IMR-90 (cell line): ENCODE measurements around the gene BPNT1. TPM values are rescaled to one million over a fixed set of nuclear protein-coding genes. Genes with fewer than 3 reads are reported as not detected.

Experiments used
- ATAC-seq: fragments of 200-7000 bp; cut with Tn5 transposase; 2 replicates; pipeline ENCODE4 v1.9.1; 2020; ENCODE audit warnings: low read depth, mild to moderate bottlenecking, moderate library complexity
- BruUV-seq: library from RNA; stranded (reverse); fragments of 400-500 nt; replicated peaks from 2 replicates; lab custom pipeline; 2021; lab: Mats Ljungman, UMichigan
- CTCF ChIA-PET: fragments of 300-600 bp; formaldehyde crosslinking; extraction: SDS; loops from one replicate; lab custom pipeline; 2021; ENCODE audit warnings: antibody characterized with exemption; lab: Yijun Ruan, JAX
- POLR2A ChIA-PET: fragments of 300-600 bp; sonication (Branson Sonifier 250); formaldehyde crosslinking; loops from one replicate; lab custom pipeline; 2022; ENCODE audit warnings: antibody characterized with exemption; ENCODE audit not compliant: unreplicated experiment; lab: Charles Lee
- DNase-seq: peaks from one replicate; pipeline ENCODE4 v3.0.0; 2013
- H2AFZ ChIP-seq: replicated peaks from 2 replicates; pipeline ENCODE3; 2013; ENCODE audit warnings: low read length, mild to moderate bottlenecking; ENCODE audit not compliant: poor library complexity
- H2AK5ac ChIP-seq: 2 replicates; pipeline ENCODE4 v1.6.1; 2013; ENCODE audit warnings: low read depth, low read length, inconsistent platforms
- H2AK9ac ChIP-seq: replicated peaks from 2 replicates; pipeline ENCODE3; 2013; ENCODE audit warnings: mild to moderate bottlenecking, low read depth, low read length, moderate library complexity; ENCODE audit not compliant: poor library complexity
- H2BK120ac ChIP-seq: 2 replicates; pipeline ENCODE4 v1.6.1; 2013; ENCODE audit warnings: low read depth, low read length, inconsistent platforms
- H2BK15ac ChIP-seq: 3 replicates; pipeline ENCODE4 v1.6.1; 2013; ENCODE audit warnings: low read depth, low read length, inconsistent platforms
- H2BK20ac ChIP-seq: 2 replicates; pipeline ENCODE4 v1.6.1; 2013; ENCODE audit warnings: low read depth, mild to moderate bottlenecking, inconsistent platforms, low read length, moderate library complexity
- H2BK5ac ChIP-seq: 2 replicates; pipeline ENCODE4 v1.6.1; 2013; ENCODE audit warnings: mild to moderate bottlenecking, low read depth, low read length, inconsistent platforms; ENCODE audit not compliant: poor library complexity, severe bottlenecking
- H3K14ac ChIP-seq: replicated peaks from 2 replicates; pipeline ENCODE4 v1.6.1; 2013; ENCODE audit warnings: low read depth, low read length, inconsistent platforms
- H3K18ac ChIP-seq: 2 replicates; pipeline ENCODE4 v1.6.1; 2013; ENCODE audit warnings: low read depth, low read length, control low read depth
- H3K23ac ChIP-seq: 2 replicates; pipeline ENCODE4 v1.6.1; 2013; ENCODE audit warnings: low read depth, low read length, inconsistent platforms
- H3K27ac ChIP-seq: 2 replicates; pipeline ENCODE4 v1.5.1; 2013; ENCODE audit warnings: mild to moderate bottlenecking, control low read depth, low read length; ENCODE audit not compliant: insufficient read depth
- H3K27me3 ChIP-seq: 2 replicates; pipeline ENCODE4 v1.6.1; 2013; ENCODE audit warnings: low read length; ENCODE audit not compliant: control insufficient read depth, insufficient read depth
- H3K36me3 ChIP-seq: 2 replicates; pipeline ENCODE4 v1.6.1; 2013; ENCODE audit warnings: low read length, mixed read lengths; ENCODE audit not compliant: control insufficient read depth, insufficient read depth
- H3K4ac ChIP-seq: 2 replicates; pipeline ENCODE4 v1.6.1; 2013; ENCODE audit warnings: low read depth, low read length, inconsistent platforms
- H3K4me1 ChIP-seq: 2 replicates; pipeline ENCODE4 v1.6.1; 2013; ENCODE audit warnings: low read length, mixed read lengths; ENCODE audit not compliant: control insufficient read depth, insufficient read depth
- H3K4me2 ChIP-seq: 2 replicates; pipeline ENCODE4 v1.6.1; 2013; ENCODE audit warnings: low read depth, mild to moderate bottlenecking, control low read depth, low read length, moderate library complexity
- H3K4me3 ChIP-seq: 2 replicates; pipeline ENCODE4 v1.5.1; 2013; ENCODE audit warnings: low read depth, mild to moderate bottlenecking, control low read depth, low read length, moderate library complexity; ENCODE audit not compliant: insufficient read depth
- H3K56ac ChIP-seq: 2 replicates; pipeline ENCODE4 v1.6.1; 2013; ENCODE audit warnings: low read length, inconsistent platforms; ENCODE audit not compliant: insufficient read depth; ENCODE audit errors: extremely low read depth
- H3K79me1 ChIP-seq, 2 experiments: 2 replicates each; pipeline ENCODE4 v1.6.1; 2013; ENCODE audit warnings: low read length in 2 of 2, inconsistent platforms in 1 of 2, low read depth in 1 of 2
- H3K9ac ChIP-seq: 2 replicates; pipeline ENCODE4 v1.6.1; 2013; ENCODE audit warnings: low read depth, low read length, control low read depth
- H3K9me1 ChIP-seq: 2 replicates; pipeline ENCODE4 v1.6.1; 2013; ENCODE audit warnings: low read length, inconsistent platforms; ENCODE audit not compliant: insufficient read depth
- H3K9me3 ChIP-seq: 2 replicates; pipeline ENCODE4 v1.6.1; 2013; ENCODE audit warnings: low read length; ENCODE audit not compliant: control insufficient read depth, insufficient read depth
- H4K20me1 ChIP-seq: 2 replicates; pipeline ENCODE4 v1.6.1; 2013; ENCODE audit warnings: low read length, inconsistent platforms; ENCODE audit not compliant: insufficient read depth
- H4K5ac ChIP-seq: 2 replicates; pipeline ENCODE4 v1.6.1; 2013; ENCODE audit warnings: mild to moderate bottlenecking, low read depth, low read length, control low read depth
- H4K8ac ChIP-seq, 2 experiments: 2 replicates each; pipeline ENCODE4 v1.6.1; 2013; ENCODE audit warnings: low read depth in 2 of 2, low read length in 2 of 2, control low read depth in 1 of 2, inconsistent platforms in 1 of 2
- H4K91ac ChIP-seq: 2 replicates; pipeline ENCODE4 v1.6.1; 2013; ENCODE audit warnings: low read depth, low read length, inconsistent platforms; ENCODE audit not compliant: insufficient read depth
- CEBPB ChIP-seq: IDR thresholded peaks from 2 replicates; pipeline ENCODE4 v1.6.1; 2012; ENCODE audit warnings: low read depth, low read length, improper control_type of control experiment
- CHD1 ChIP-seq: IDR thresholded peaks from 2 replicates; pipeline ENCODE4 v1.6.1; 2012; ENCODE audit warnings: low read depth, low read length, improper control_type of control experiment
- FOS ChIP-seq: fragments of 150-350 bp; IDR thresholded peaks from 2 replicates; pipeline ENCODE4 v1.6.1; 2016; ENCODE audit warnings: low read depth, low read length
- MAZ ChIP-seq: IDR thresholded peaks from 2 replicates; pipeline ENCODE4 v1.6.1; 2012; ENCODE audit warnings: low read depth, mild to moderate bottlenecking, low read length, improper control_type of control experiment, moderate library complexity, borderline replicate concordance
- NFE2L2 ChIP-seq: fragments of 150-350 bp; IDR thresholded peaks from 2 replicates; pipeline ENCODE4 v1.6.1; 2016; ENCODE audit warnings: low read depth, mild to moderate bottlenecking, low read length
- POLR2A ChIP-seq: IDR thresholded peaks from 2 replicates; pipeline ENCODE4 v1.6.1; 2012; ENCODE audit warnings: mild to moderate bottlenecking, low read depth, low read length
- RAD21 ChIP-seq: IDR thresholded peaks from 2 replicates; pipeline ENCODE4 v1.6.1; 2012; ENCODE audit warnings: low read length, improper control_type of control experiment
- RCOR1 ChIP-seq: IDR thresholded peaks from 2 replicates; pipeline ENCODE4 v1.6.1; 2012; ENCODE audit warnings: mild to moderate bottlenecking, low read length, improper control_type of control experiment; ENCODE audit not compliant: insufficient replicate concordance
- RFX5 ChIP-seq: IDR thresholded peaks from 2 replicates; pipeline ENCODE4 v1.8.0; 2012; ENCODE audit warnings: low read depth, mild to moderate bottlenecking, low read length, moderate library complexity
- SMC3 ChIP-seq: fragments of 150-350 bp; IDR thresholded peaks from 2 replicates; pipeline ENCODE4 v1.6.1; 2016; ENCODE audit warnings: low read depth, mild to moderate bottlenecking, antibody characterized with exemption, low read length, moderate library complexity
- WGBS, 2 experiments: methylation state at CpG; one replicate each; pipeline versions ENCODE4 v1.1.5 to v1.1.7; 2013; ENCODE audit warnings: missing lambda C conversion rate in 2 of 2; ENCODE audit not compliant: insufficient read length in 1 of 2; ENCODE audit errors: extremely low coverage in 2 of 2; 5-methylcytosine and 5-hydroxymethylcytosine counted together
- dilution Hi-C: fragments of 300-500 bp; cut with HindIII; formaldehyde crosslinking; loops from one replicate; pipeline ENCODE4 v1.14.3; 2018; ENCODE audit warnings: low sequenced_read_pairs; ENCODE audit not compliant: unreplicated experiment
- in situ Hi-C: fragments of 300-500 bp; cut with MboI; formaldehyde crosslinking; loops from 3 replicates; pipeline ENCODE4 v1.14.3; 2019; ENCODE audit warnings: low sequenced_read_pairs, inconsistent platforms, mixed read lengths
- intact Hi-C: fragments of 100-400 bp; cut with micrococcal nuclease; formaldehyde crosslinking; loops from 2 replicates; pipeline ENCODE4 v1.10.0; 2022
- polyA plus RNA-seq, 3 experiments: library from polyadenylated mRNA; depleted of rRNA; stranded (reverse); fragments of >200 nt; gene quantifications; 2 replicates each; pipeline ENCODE4 v1.2.3, GENCODE V29; 2012; ENCODE audit warnings: low replicate concordance in 1 of 3
- total RNA-seq: library from RNA; depleted of rRNA; stranded (reverse); fragments of >200 nt; gene quantifications from 2 replicates; pipeline ENCODE4 v1.2.3, GENCODE V29; 2012
- TF ChIP-seq, protein P1 (sequence below): fragments of 150-350 bp; IDR thresholded peaks from 2 replicates; pipeline ENCODE4 v1.6.1; 2016; ENCODE audit warnings: low read depth, mild to moderate bottlenecking, low read length, moderate library complexity, borderline replicate concordance
- TF ChIP-seq, protein P2 (sequence below): fragments of 150-350 bp; IDR thresholded peaks from 2 replicates; pipeline ENCODE4 v1.6.1; 2017; ENCODE audit warnings: mild to moderate bottlenecking, antibody characterized with exemption, low read length, low read depth
- TF ChIP-seq, protein P3 (sequence below): conservative IDR thresholded peaks from 2 replicates; pipeline ENCODE4 v1.5.1; 2012; ENCODE audit warnings: mild to moderate bottlenecking, low read depth, low read length, improper control_type of control experiment

Gene BPNT1
- total and polyA plus RNA-seq, 2 of the 4 experiments (the other 2 are of a cell fraction): 31.7 to 38.2 TPM

DNA sequence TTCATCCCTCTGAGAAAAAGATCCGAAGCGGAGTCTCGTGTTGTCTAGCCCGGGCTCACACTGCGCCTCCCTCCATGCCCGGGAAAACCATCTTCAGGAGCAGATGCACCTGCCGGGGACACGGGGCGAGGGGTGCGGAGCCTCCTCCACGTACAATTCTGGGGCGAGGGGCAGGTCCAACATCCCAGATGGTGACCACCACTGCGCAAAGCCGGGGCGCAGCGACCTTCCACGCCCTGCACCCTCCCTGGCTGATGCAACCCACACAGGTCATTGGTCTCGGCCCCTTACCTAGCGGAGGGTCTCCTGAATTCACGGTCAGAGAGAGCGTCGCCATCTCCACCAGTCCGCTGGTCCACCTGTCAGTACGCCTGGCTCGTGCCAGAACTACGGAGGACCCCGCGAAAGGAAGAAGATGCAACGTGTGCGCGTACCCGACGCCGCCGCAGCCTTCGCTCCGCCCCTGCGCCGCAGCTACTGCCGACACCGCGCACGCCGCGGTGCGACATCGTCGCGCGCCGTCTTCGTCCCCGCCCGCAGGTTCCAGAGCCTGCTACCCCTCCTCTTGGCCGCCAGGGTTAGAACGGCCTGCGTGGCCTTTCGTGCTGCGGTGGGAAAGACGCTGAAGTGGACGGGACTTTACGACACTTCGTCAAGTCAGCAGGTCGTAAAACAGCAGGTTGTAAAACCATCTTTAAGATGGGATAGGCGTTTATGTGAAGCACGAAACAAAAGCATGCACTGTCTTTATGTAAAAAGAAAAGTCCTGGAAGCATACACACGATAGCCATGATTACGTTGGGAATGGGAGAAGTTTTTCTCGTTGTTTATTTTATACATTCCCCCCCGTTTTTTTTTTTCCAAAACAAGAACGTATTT lies 43.3 kb downstream of the BPNT1 start, which contains the start of gene EPRS1:
Gene EPRS1 (minus strand): TSS at position 454 of the 879 bp plus-strand sequence. CDS start 117 bp downstream, at position 337.
- intact Hi-C loops (loop anchor here (2.0 kb wide), 1 partner anchor 23 kb away; no protein-coding TSS in a partner anchor), in situ Hi-C loops (no loop called here), dilution Hi-C loops (no loop called here)
- Histone ChIP-seq H2AK5ac (peak within 1 kb of the TSS; percentile 69; the same call in 1 of the 2 replicates), H4K91ac (peak within 1 kb of the TSS; percentile 95), H3K79me1 (peaks cover 5 to 24% of the 10 kb centered on the region in 2 experiments; a peak in 2 of 4 replicates), H4K20me1 (peaks cover 7% of the 10 kb centered on the region; the same call in 1 of the 2 replicates), H3K18ac (peak within 1 kb of the TSS; percentile 51), H3K56ac (peak within 1 kb of the TSS; percentile 88), H2BK20ac (no peak within 1 kb of the TSS), H3K27ac (peak within 1 kb of the TSS; percentile 91), H2AK9ac (peak within 1 kb of the TSS; percentile 95), H3K4ac (peak within 1 kb of the TSS; percentile 98), H2AFZ (peak within 1 kb of the TSS; percentile 97), H3K9ac (peak within 1 kb of the TSS; percentile 92), H2BK15ac (no peak within 1 kb of the TSS), H3K9me1 (peaks cover 2% of the 10 kb centered on the region; the same call in 1 of the 2 replicates), H3K9me3 (no peaks in the 10 kb centered on the region), H3K27me3 (no peaks in the 10 kb centered on the region), H4K8ac (peak within 1 kb of the TSS; percentile 64 to 94), H3K4me1 (0 out of 2 replicates have a peak, but pooled peaks cover 3% of the 10 kb centered on the region), H3K14ac (peak within 1 kb of the TSS; percentile 96), H3K4me3 (peak within 1 kb of the TSS; percentile 85), H2BK120ac (peak within 1 kb of the TSS; percentile 82), H3K4me2 (peak within 1 kb of the TSS; percentile 95), H2BK5ac (peak within 1 kb of the TSS; percentile 82), H3K36me3 (no peaks in the 10 kb centered on the region), H4K5ac (peak within 1 kb of the TSS; percentile 85), H3K23ac (peak within 1 kb of the TSS; percentile 95)
- CTCF ChIA-PET: interaction anchor here (0.6 kb wide), 2 partner anchors 66 to 90 kb away, joined by 3 read pairs; no protein-coding TSS in a partner anchor
- BruUV-seq: no TSS peak
- ATAC-seq (peak; percentile 100), DNase-seq (peak; percentile 99)
- POLR2A ChIA-PET: no interaction called here
- 1% methylated on average over 19 of the region's 71 CpGs; no CpG with 5 or more reads in 1 of the 2 experiments for WGBS, 2 experiments
- TF ChIP-seq NFE2L2: no peak
- TF ChIP-seq RAD21: peak; percentile 26; the same call in 1 of the 2 replicates
- peak; percentile 12 for TF ChIP-seq RCOR1
- TF ChIP-seq, protein P1, sequence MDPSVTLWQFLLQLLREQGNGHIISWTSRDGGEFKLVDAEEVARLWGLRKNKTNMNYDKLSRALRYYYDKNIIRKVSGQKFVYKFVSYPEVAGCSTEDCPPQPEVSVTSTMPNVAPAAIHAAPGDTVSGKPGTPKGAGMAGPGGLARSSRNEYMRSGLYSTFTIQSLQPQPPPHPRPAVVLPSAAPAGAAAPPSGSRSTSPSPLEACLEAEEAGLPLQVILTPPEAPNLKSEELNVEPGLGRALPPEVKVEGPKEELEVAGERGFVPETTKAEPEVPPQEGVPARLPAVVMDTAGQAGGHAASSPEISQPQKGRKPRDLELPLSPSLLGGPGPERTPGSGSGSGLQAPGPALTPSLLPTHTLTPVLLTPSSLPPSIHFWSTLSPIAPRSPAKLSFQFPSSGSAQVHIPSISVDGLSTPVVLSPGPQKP: no peak
- TF ChIP-seq, protein P2, sequence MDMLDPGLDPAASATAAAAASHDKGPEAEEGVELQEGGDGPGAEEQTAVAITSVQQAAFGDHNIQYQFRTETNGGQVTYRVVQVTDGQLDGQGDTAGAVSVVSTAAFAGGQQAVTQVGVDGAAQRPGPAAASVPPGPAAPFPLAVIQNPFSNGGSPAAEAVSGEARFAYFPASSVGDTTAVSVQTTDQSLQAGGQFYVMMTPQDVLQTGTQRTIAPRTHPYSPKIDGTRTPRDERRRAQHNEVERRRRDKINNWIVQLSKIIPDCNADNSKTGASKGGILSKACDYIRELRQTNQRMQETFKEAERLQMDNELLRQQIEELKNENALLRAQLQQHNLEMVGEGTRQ: peak; percentile 30; the same call in 1 of the 2 replicates
- TF ChIP-seq CHD1: 0 out of 2 replicates have a peak, but pooled peaks have one; percentile 50
- TF ChIP-seq, protein P3, sequence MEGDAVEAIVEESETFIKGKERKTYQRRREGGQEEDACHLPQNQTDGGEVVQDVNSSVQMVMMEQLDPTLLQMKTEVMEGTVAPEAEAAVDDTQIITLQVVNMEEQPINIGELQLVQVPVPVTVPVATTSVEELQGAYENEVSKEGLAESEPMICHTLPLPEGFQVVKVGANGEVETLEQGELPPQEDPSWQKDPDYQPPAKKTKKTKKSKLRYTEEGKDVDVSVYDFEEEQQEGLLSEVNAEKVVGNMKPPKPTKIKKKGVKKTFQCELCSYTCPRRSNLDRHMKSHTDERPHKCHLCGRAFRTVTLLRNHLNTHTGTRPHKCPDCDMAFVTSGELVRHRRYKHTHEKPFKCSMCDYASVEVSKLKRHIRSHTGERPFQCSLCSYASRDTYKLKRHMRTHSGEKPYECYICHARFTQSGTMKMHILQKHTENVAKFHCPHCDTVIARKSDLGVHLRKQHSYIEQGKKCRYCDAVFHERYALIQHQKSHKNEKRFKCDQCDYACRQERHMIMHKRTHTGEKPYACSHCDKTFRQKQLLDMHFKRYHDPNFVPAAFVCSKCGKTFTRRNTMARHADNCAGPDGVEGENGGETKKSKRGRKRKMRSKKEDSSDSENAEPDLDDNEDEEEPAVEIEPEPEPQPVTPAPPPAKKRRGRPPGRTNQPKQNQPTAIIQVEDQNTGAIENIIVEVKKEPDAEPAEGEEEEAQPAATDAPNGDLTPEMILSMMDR: peak; percentile 73
- peak; percentile 75; the same call in 1 of the 2 replicates for TF ChIP-seq MAZ
- no peak for TF ChIP-seq SMC3
- no peak for TF ChIP-seq RFX5
- no peak for TF ChIP-seq FOS
- TF ChIP-seq CEBPB: peak; percentile 62
- peak; percentile 57 for TF ChIP-seq POLR2A
